ENCODE measurements around the gene RAD51C.

Gene RAD51C

DNA sequence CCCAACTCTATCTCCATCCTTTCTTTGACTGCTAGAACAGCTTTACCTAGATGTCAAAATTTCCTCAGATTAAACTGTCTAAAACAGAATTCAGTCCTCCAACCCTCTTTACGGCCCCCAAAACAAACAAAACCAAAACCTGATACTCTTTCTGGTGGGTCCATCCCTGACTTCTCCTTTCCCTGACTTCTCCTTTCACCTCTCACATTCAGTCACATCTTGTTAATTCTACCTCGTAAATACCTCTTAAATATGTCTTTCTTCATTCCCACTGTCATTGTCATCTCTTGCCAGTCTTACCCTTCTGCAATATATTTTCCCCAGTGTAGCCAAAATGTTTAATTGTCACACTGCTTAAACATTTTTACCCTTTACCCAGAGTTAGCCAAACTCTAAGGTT is 67.8 kb downstream of the RAD51C start:
- TF ChIP-seq POLR2AphosphoS5 (IDR thresholded peaks at IDR 0.05; ENCODE audit: low read depth, low read length): no peak
- no peak for TF ChIP-seq TAF1 (IDR thresholded peaks at IDR 0.05; ENCODE audit: borderline replicate concordance, insufficient read depth, low read length)
- TF ChIP-seq FOXP2 (optimal IDR thresholded peaks at IDR 0.05; ENCODE audit: borderline replicate concordance, extremely low read depth, extremely low read length, insufficient read depth): no peak
- no peak for TF ChIP-seq REST (IDR thresholded peaks at IDR 0.05; ENCODE audit: insufficient read depth in 1 of 2, low read depth in 2 of 2, low read length in 2 of 2)
- TF ChIP-seq SIN3A (IDR thresholded peaks at IDR 0.05; ENCODE audit: borderline replicate concordance, insufficient read depth, low read length): no peak

- TF ChIP-seq TAF1 (IDR thresholded peaks at IDR 0.05; ENCODE audit: borderline replicate concordance, insufficient read depth, low read length) (no peak), FOXP2 (optimal IDR thresholded peaks at IDR 0.05; ENCODE audit: borderline replicate concordance, extremely low read depth, extremely low read length, insufficient read depth) (no peak), POLR2AphosphoS5 (IDR thresholded peaks at IDR 0.05; ENCODE audit: low read depth, low read length) (no peak), REST (IDR thresholded peaks at IDR 0.05; ENCODE audit: insufficient read depth in 1 of 2, low read depth in 2 of 2, low read length in 2 of 2) (no peak), SIN3A (IDR thresholded peaks at IDR 0.05; ENCODE audit: borderline replicate concordance, insufficient read depth, low read length) (no peak)
These were observed 70.9 kb downstream of the RAD51C start for GRCh38 chr17:58763263-58763662.

DNA sequence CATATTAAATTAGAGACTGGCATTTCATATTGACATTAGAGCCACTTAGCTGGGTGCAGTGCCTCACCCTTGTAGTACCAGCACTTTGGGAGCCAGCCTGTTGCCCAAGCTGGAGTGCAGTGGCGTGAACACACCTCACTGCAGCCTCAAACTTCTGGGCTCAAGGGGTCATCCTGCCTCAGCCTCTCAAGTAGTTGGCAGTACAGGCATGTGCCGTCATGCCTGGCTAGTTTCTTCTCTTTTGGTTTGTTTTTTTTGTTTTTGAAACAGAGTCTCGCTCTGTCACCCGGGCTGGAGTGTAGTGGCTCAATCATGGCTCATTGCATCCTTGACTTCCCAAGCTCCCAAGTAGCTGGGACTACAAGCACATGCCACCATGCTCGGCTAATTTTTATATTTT is 72.0 kb downstream of the RAD51C start:
- TF ChIP-seq FOXP2 (optimal IDR thresholded peaks at IDR 0.05; ENCODE audit: borderline replicate concordance, extremely low read depth, extremely low read length, insufficient read depth) (no peak), POLR2AphosphoS5 (IDR thresholded peaks at IDR 0.05; ENCODE audit: low read depth, low read length) (no peak), REST (IDR thresholded peaks at IDR 0.05; ENCODE audit: insufficient read depth in 1 of 2, low read depth in 2 of 2, low read length in 2 of 2) (no peak), TAF1 (IDR thresholded peaks at IDR 0.05; ENCODE audit: borderline replicate concordance, insufficient read depth, low read length) (no peak), SIN3A (IDR thresholded peaks at IDR 0.05; ENCODE audit: borderline replicate concordance, insufficient read depth, low read length) (no peak)

DNA sequence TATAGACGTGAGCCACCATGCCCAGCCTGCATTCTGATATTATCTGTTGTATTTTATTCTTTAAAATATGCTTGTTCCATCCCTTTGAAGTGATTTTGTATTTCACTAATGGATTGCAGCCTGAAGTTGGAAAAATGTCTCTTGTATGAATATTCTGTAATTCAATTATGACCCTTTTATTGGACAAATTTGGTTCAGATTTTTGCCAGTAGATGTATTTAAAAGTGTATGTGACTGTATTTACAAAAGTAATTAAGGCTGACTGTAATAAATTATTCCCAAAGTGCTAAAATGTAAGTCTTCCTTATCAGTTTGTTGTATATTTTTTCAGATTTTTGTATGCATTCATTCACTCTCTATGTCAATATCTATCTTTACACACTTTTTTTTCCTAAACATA is 87.0 kb downstream of the RAD51C start:
- TF ChIP-seq SIN3A (IDR thresholded peaks at IDR 0.05; ENCODE audit: borderline replicate concordance, insufficient read depth, low read length): no peak
- TF ChIP-seq TAF1 (IDR thresholded peaks at IDR 0.05; ENCODE audit: borderline replicate concordance, insufficient read depth, low read length): no peak
- no peak for TF ChIP-seq REST (IDR thresholded peaks at IDR 0.05; ENCODE audit: insufficient read depth in 1 of 2, low read depth in 2 of 2, low read length in 2 of 2)
- TF ChIP-seq POLR2AphosphoS5 (IDR thresholded peaks at IDR 0.05; ENCODE audit: low read depth, low read length): no peak
- TF ChIP-seq FOXP2 (optimal IDR thresholded peaks at IDR 0.05; ENCODE audit: borderline replicate concordance, extremely low read depth, extremely low read length, insufficient read depth): no peak

- no peak for TF ChIP-seq FOXP2 (optimal IDR thresholded peaks at IDR 0.05; ENCODE audit: borderline replicate concordance, extremely low read depth, extremely low read length, insufficient read depth)
These were observed 91.0 kb downstream of the RAD51C start for GRCh38 chr17:58783380-58783779.
